ENCODE results near the gene VWF.

DNA sequence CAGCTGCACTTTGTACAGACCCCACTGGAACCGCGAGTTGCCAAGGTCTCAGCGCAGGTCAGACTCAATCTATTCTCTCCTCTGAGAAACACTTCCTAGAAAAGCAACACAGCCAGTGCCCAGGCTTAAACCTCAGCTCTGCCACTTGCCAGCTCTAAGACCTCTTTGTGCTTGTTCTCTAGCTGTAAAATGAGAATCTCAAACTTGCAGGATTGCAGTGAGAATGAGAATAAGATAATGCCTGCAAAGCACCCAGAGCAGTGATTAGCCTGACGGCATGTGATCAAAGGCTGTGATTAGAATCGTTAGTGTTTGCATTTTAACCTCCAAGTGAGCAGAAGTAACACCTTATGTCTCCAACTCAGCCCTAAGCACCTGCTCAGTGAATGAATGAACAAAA lies 200.7 kb downstream of the VWF start:
- TF ChIP-seq EZH2 (IDR thresholded peaks at IDR 0.05; ENCODE audit: low read depth): no peak
- TF ChIP-seq, protein P1, sequence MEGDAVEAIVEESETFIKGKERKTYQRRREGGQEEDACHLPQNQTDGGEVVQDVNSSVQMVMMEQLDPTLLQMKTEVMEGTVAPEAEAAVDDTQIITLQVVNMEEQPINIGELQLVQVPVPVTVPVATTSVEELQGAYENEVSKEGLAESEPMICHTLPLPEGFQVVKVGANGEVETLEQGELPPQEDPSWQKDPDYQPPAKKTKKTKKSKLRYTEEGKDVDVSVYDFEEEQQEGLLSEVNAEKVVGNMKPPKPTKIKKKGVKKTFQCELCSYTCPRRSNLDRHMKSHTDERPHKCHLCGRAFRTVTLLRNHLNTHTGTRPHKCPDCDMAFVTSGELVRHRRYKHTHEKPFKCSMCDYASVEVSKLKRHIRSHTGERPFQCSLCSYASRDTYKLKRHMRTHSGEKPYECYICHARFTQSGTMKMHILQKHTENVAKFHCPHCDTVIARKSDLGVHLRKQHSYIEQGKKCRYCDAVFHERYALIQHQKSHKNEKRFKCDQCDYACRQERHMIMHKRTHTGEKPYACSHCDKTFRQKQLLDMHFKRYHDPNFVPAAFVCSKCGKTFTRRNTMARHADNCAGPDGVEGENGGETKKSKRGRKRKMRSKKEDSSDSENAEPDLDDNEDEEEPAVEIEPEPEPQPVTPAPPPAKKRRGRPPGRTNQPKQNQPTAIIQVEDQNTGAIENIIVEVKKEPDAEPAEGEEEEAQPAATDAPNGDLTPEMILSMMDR (conservative IDR thresholded peaks at IDR 0.05): no peak

All from PC-9 (cell line).